RPMI8226 (cell line): ENCODE results near the gene ITGB3BP.

Source experiments
- DNase-seq: peaks from one replicate; pipeline ENCODE4 v3.0.0-alpha.2; 2015

ITGB3BP gene

DNA sequence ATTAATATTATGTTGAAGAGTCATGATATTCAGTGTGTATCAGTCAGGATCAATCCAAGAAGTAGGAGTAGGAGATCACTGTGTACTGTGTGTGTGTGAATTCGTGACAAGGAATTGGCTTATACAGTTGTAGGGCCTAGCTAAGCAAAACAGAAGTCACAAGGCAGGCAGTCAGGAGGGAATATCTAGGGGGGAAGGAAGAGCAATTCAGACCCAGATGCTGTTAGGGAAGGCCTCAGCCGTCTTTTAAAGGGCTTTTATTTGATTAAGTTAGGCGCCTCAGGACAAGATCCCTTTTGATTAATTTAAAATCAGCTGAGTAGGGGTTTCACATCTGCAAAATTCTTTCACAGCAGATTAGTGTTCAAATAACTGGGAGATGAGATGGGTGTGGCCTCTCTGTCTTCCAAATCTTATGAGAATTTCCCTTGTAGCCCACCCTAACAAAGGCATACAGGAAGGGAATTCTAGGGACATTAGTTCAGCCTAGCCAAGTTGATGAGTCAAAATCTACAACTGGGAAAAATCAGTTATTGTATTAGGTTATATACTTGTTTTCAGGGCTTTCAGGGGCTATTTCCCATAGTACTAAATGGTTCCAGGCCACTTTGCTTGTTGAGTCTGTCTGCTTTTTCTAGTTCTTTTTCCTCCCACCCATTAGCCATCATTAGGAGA is 108.2 kb downstream of the ITGB3BP start:
- no peak for DNase-seq

DNA sequence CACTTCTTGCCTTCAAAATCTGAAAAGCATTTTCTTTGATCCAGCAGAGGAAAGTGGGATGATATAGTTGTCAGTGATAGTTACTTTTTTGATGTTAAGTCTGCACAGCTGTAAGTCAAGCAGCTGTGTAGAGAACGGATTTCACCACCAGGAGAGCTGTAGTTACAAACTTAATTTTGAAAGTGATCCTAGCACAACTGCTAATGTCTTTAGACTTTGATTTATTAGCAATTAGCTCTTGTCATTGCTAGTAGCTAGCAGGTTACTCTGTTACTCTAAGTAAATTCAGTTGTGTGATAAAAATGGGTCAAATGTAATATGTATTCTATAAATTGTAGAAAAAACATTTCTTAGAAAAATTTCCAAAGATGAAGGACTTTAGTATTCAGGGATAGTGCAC is 109.6 kb downstream of the ITGB3BP start:
- no peak for DNase-seq

- DNase-seq, result no peak
These were observed 112.0 kb downstream of the ITGB3BP start for GRCh38 chr1:63411066-63411465.

GRCh38 chr1:63408331-63408730 is 114.7 kb downstream of the ITGB3BP start:
- no peak for DNase-seq

GRCh38 chr1:63407002-63407401 is 116.0 kb downstream of the ITGB3BP start:
- no peak for DNase-seq

GRCh38 chr1:63405987-63406386 is 117.0 kb downstream of the ITGB3BP start:
- no peak for DNase-seq

- no peak for DNase-seq
These were observed 118.0 kb downstream of the ITGB3BP start for GRCh38 chr1:63405021-63405420.

- no peak for DNase-seq
These were observed 119.6 kb downstream of the ITGB3BP start for GRCh38 chr1:63403386-63403785.

DNA sequence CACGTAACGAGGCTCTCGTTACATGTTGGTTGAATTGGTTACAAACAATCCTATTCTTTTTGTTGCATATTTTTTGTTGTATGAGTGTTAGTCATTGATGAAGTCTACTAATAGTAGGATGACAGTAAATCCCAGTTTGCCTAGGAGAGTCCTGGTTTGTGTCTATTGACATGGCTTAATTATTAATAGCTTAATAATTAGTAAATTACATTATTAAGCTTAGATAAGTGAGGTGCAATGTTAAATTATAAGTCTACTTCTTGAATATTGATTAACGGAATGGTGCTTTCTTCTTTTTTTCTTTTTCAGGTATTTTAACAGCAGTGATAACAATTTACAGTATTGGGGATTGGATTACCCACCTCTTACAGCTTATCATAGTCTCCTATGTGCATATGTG is 121.1 kb downstream of the ITGB3BP start:
- no peak for DNase-seq
